HG03103 (cell line): ENCODE results near the gene KLHL7.
"Not testable (repeated sequence)": the region's sequence is repeated elsewhere in the genome, so short reads cannot be mapped to it uniquely, and the experiment has no call there.

Source experiments
- ATAC-seq: cut with Tn5 transposase; IDR thresholded peaks from one replicate; pipeline ENCODE4 v1.9.1; 2021; ENCODE audit warnings: low read depth; ENCODE audit not compliant: unreplicated experiment

KLHL7 gene

GRCh38 chr7:23212395-23212794 is 106.8 kb downstream of the KLHL7 start:
- ATAC-seq, result no peak

- ATAC-seq, result no peak
These were observed 107.3 kb downstream of the KLHL7 start for GRCh38 chr7:23212841-23213240.

GRCh38 chr7:23213755-23214154 is 108.2 kb downstream of the KLHL7 start:
- ATAC-seq, result no peak

- ATAC-seq, result no peak
These were observed 108.8 kb downstream of the KLHL7 start for GRCh38 chr7:23214423-23214822.

- ATAC-seq, result no peak
These were observed 109.4 kb downstream of the KLHL7 start for GRCh38 chr7:23214938-23215337.

GRCh38 chr7:23216021-23216420 is 110.4 kb downstream of the KLHL7 start:
- ATAC-seq, result no peak

GRCh38 chr7:23218196-23218595 is 112.6 kb downstream of the KLHL7 start:
- no peak for ATAC-seq

- no peak for ATAC-seq
These were observed 115.2 kb downstream of the KLHL7 start for GRCh38 chr7:23220690-23221305.

- ATAC-seq, result no peak
These were observed 117.0 kb downstream of the KLHL7 start for GRCh38 chr7:23222439-23223030.

- not testable (repeated sequence) for ATAC-seq
These were observed 118.8 kb downstream of the KLHL7 start for GRCh38 chr7:23224364-23224763.

GRCh38 chr7:23226844-23227450 is 121.4 kb downstream of the KLHL7 start:
- ATAC-seq, result no peak
